HG03139 (cell line): Measurements from ENCODE around the gene FAM187B.
"Not testable (repeated sequence)": the region's sequence is repeated elsewhere in the genome, so short reads cannot be mapped to it uniquely, and the experiment has no call there.

Source experiments
- ATAC-seq: cut with Tn5 transposase; IDR thresholded peaks from one replicate; pipeline ENCODE4 v1.9.1; 2021; ENCODE audit not compliant: unreplicated experiment

FAM187B gene

GRCh38 chr19:35262101-35262761 lies 33.7 kb upstream of the FAM187B start:
- ATAC-seq = no peak

GRCh38 chr19:35261356-35262100 lies 33.0 kb upstream of the FAM187B start:
- no peak for ATAC-seq

GRCh38 chr19:35260694-35261304 lies 32.3 kb upstream of the FAM187B start:
- no peak for ATAC-seq

GRCh38 chr19:35257113-35257461 lies 28.5 kb upstream of the FAM187B start:
- ATAC-seq = no peak

- ATAC-seq = no peak
Measured at GRCh38 chr19:35256566-35256965, 28.0 kb upstream of the FAM187B start.

- no peak for ATAC-seq
Measured at GRCh38 chr19:35254341-35255297, 26.1 kb upstream of the FAM187B start.

GRCh38 chr19:35253316-35254286 lies 25.1 kb upstream of the FAM187B start:
- no peak for ATAC-seq

GRCh38 chr19:35251456-35251855 lies 22.9 kb upstream of the FAM187B start:
- ATAC-seq = no peak

GRCh38 chr19:35249848-35250711 lies 21.5 kb upstream of the FAM187B start:
- no peak for ATAC-seq

GRCh38 chr19:35249146-35249847 lies 20.8 kb upstream of the FAM187B start:
- ATAC-seq = no peak

- peak; percentile 56 for ATAC-seq
Measured at GRCh38 chr19:35248310-35249145, 20.0 kb upstream of the FAM187B start, which contains the start of gene LSR. LSR (plus strand) TSS chr19:35249002; CDS start chr19:35249023, 21 bp downstream.

GRCh38 chr19:35247526-35248309 lies 19.2 kb upstream of the FAM187B start:
- ATAC-seq = no peak

GRCh38 chr19:35246466-35247092 lies 18.0 kb upstream of the FAM187B start:
- ATAC-seq = no peak

- ATAC-seq = no peak
Measured at GRCh38 chr19:35241417-35241816, 12.9 kb upstream of the FAM187B start.

GRCh38 chr19:35240327-35240726 lies 11.8 kb upstream of the FAM187B start:
- ATAC-seq = no peak

- ATAC-seq = not testable (repeated sequence)
Measured at GRCh38 chr19:35239597-35239996, 11.1 kb upstream of the FAM187B start.
